ENCODE results near the gene FAS.

The FAS gene

GRCh38 chr10:88971221-88972061 lies 19.2 kb upstream of the FAS start:
- no peak for DNase-seq (ENCODE audit: low read depth in 2 of 2)

- DNase-seq (ENCODE audit: low read depth in 2 of 2): no peak
These were observed 16.6 kb upstream of the FAS start for GRCh38 chr10:88974012-88974411.

GRCh38 chr10:88974446-88975376 lies 15.9 kb upstream of the FAS start:
- no peak for DNase-seq (ENCODE audit: low read depth in 2 of 2)

GRCh38 chr10:88975377-88975720 lies 15.2 kb upstream of the FAS start:
- DNase-seq (ENCODE audit: low read depth in 2 of 2): no peak

- no peak for DNase-seq (ENCODE audit: low read depth in 2 of 2)
These were observed 12.1 kb upstream of the FAS start for GRCh38 chr10:88978463-88978862.

GRCh38 chr10:88979153-88979562 lies 11.4 kb upstream of the FAS start:
- no peak for DNase-seq (ENCODE audit: low read depth in 2 of 2)

GRCh38 chr10:88979603-88980002 lies 11.0 kb upstream of the FAS start:
- DNase-seq (ENCODE audit: low read depth in 2 of 2): no peak

- no peak for DNase-seq (ENCODE audit: low read depth in 2 of 2)
These were observed 10.4 kb upstream of the FAS start for GRCh38 chr10:88980247-88980646.

- no peak for DNase-seq (ENCODE audit: low read depth in 2 of 2)
These were observed 9.8 kb upstream of the FAS start for GRCh38 chr10:88980800-88981199.

GRCh38 chr10:88981435-88981834 lies 9.2 kb upstream of the FAS start:
- no peak for DNase-seq (ENCODE audit: low read depth in 2 of 2)

GRCh38 chr10:88982366-88982765 lies 8.2 kb upstream of the FAS start:
- DNase-seq (ENCODE audit: low read depth in 2 of 2): no peak

- DNase-seq (ENCODE audit: low read depth in 2 of 2): no peak
These were observed 7.4 kb upstream of the FAS start for GRCh38 chr10:88983206-88983605.

GRCh38 chr10:88983939-88984338 lies 6.7 kb upstream of the FAS start:
- no peak for DNase-seq (ENCODE audit: low read depth in 2 of 2)

- no peak for DNase-seq (ENCODE audit: low read depth in 2 of 2)
These were observed 6.1 kb upstream of the FAS start for GRCh38 chr10:88984525-88984924.

GRCh38 chr10:88986549-88987242 lies 3.9 kb upstream of the FAS start:
- no peak for DNase-seq (ENCODE audit: low read depth in 2 of 2)

GRCh38 chr10:88987243-88987725 lies 3.3 kb upstream of the FAS start:
- no peak for DNase-seq (ENCODE audit: low read depth in 2 of 2)

GRCh38 chr10:88987840-88988239 lies 2.8 kb upstream of the FAS start:
- DNase-seq (ENCODE audit: low read depth in 2 of 2): no peak

GRCh38 chr10:88989423-88989822 lies 1.2 kb upstream of the FAS start:
- DNase-seq (ENCODE audit: low read depth in 2 of 2): no peak

- no peak for DNase-seq (ENCODE audit: low read depth in 2 of 2)
These were observed 694 bp upstream of the FAS start for GRCh38 chr10:88989824-88990383.

- DNase-seq (ENCODE audit: low read depth in 2 of 2): peak; percentile 58 to 65
These were observed 732 bp downstream of the FAS start for GRCh38 chr10:88991161-88991898.

- no peak for DNase-seq (ENCODE audit: low read depth in 2 of 2)
These were observed 1.3 kb downstream of the FAS start for GRCh38 chr10:88991899-88992320.
